ENCODE results near the gene NFE2L1. TPM values are rescaled to one million over a fixed set of nuclear protein-coding genes. Genes with fewer than 3 reads are reported as not detected.
A peak's percentile ranks its signal among the peaks of the same experiment; 100 is the strongest.

The NFE2L1 gene
- total and polyA plus RNA-seq, 9 of the 15 experiments (the other 6 are each of a cell fraction or from before 2014, with no cell fraction given): 2.0 to 68.6 (median 39.7) TPM

GRCh38 chr17:48107137-48108055 is 59.2 kb downstream of the NFE2L1 start, which contains the start of gene SNX11 (continued):
- TF ChIP-seq CTCF (IDR thresholded peaks at IDR 0.05 in 2 of 3, conservative IDR thresholded peaks at IDR 0.05 in 1 of 3; ENCODE audit: insufficient read depth in 2 of 3, low read depth in 1 of 3, low read length in 3 of 3) (peak in 1 of 3 experiments; percentile 15; a peak in 1 of 6 replicates), ZNF143 (CRISPR knock-in tag; IDR thresholded peaks at IDR 0.05) (peak; percentile 82), MYNN (IDR thresholded peaks at IDR 0.05) (0 out of 2 replicates have a peak, but pooled peaks have one; percentile 53), MYNN (CRISPR knock-in tag; IDR thresholded peaks at IDR 0.05) (no peak), GABPA (tag; conservative IDR thresholded peaks at IDR 0.05; ENCODE audit: low read depth) (peak; percentile 94), NFYB (IDR thresholded peaks at IDR 0.05; ENCODE audit: extremely low read depth, insufficient read length) (peak; percentile 94), SMAD2 (IDR thresholded peaks at IDR 0.05; ENCODE audit: low read depth, low read length) (0 out of 2 replicates have a peak, but pooled peaks have one; percentile 30), CHD2 (IDR thresholded peaks at IDR 0.05; ENCODE audit: low read depth, low read length) (peak; percentile 67), KLF6 (CRISPR knock-in tag; IDR thresholded peaks at IDR 0.05; ENCODE audit: borderline replicate concordance) (no peak), ZNF780A (CRISPR knock-in tag; IDR thresholded peaks at IDR 0.05) (no peak), ZFP91 (CRISPR knock-in tag; IDR thresholded peaks at IDR 0.05) (no peak), PCBP1 (IDR thresholded peaks at IDR 0.05; ENCODE audit: low read depth, low read length, poor library complexity, severe bottlenecking) (no peak), BMI1 (IDR thresholded peaks at IDR 0.05; ENCODE audit: low read length) (no peak), POLR2B (IDR thresholded peaks at IDR 0.05; ENCODE audit: low read depth, partially characterized antibody) (peak; percentile 68), ELF2 (CRISPR knock-in tag; IDR thresholded peaks at IDR 0.05) (peak; percentile 84), SMARCA4 (IDR thresholded peaks at IDR 0.05) (no peak), EHMT2 (IDR thresholded peaks at IDR 0.05) (no peak), MAFK (IDR thresholded peaks at IDR 0.05; ENCODE audit: low read length) (no peak)
